H4 (cell line): Measurements from ENCODE around the gene C1QTNF12. TPM values are rescaled to one million over a fixed set of nuclear protein-coding genes. Genes with fewer than 3 reads are reported as not detected.

Experiments
- DNase-seq: peaks from one replicate; pipeline ENCODE4 v3.0.0-alpha.2; 2015; ENCODE audit warnings: low spot score
- total RNA-seq: library from RNA; depleted of rRNA; stranded (reverse); fragments of >200 nt; shearing (Covaris generic); gene quantifications from 2 replicates; pipeline ENCODE4 v1.2.3, GENCODE V29; 2014

C1QTNF12 gene
- total RNA-seq, 1 experiment from 2014 or later = not detected

DNA sequence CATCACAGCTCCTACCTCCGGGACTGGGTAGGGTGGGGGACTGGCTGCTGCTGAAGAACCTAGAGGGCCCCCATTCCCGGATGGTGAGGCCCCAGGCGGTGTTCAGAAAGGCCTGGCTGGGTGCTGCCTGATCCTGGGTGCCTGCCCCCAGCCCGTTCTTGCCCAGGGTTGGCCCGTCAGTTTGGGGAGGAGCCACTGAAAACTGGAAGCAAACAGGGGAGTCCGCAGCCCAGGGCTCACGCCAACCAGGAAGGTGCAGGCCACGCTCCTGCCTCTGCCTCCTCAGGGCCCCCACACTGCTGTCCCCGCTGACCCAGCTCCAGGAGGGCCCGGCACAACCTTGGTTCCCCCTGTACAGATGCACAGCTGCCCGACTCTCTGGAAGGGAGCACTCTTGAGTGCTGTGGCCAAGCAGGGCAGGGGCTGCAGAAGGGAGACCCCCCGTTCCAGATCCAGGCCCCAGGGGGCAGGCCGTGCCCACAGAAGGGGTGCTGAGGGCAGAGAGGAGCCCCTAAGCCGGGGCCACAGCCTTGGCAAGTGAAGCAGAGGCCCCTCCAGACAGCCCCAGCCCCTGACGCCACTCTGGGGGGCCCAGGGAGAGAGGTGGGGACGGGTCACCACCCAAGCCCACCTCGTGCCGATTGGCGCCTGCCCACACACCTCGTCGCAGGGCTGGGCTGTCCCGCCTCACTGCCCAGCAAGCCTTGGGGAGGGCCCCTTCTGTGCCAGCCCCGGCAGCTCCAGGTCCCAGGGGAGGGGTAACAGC, 5.5 kb downstream of the C1QTNF12 start:
- DNase-seq = no peak

- DNase-seq = no peak
Measured at GRCh38 chr1:1240348-1240732, 6.2 kb downstream of the C1QTNF12 start.

GRCh38 chr1:1239614-1240347, 6.7 kb downstream of the C1QTNF12 start:
- DNase-seq = no peak

GRCh38 chr1:1239227-1239613, 7.3 kb downstream of the C1QTNF12 start:
- DNase-seq = no peak

GRCh38 chr1:1238702-1239178, 7.8 kb downstream of the C1QTNF12 start:
- no peak for DNase-seq

- no peak for DNase-seq
Measured at GRCh38 chr1:1237874-1238701, 8.4 kb downstream of the C1QTNF12 start.

DNA sequence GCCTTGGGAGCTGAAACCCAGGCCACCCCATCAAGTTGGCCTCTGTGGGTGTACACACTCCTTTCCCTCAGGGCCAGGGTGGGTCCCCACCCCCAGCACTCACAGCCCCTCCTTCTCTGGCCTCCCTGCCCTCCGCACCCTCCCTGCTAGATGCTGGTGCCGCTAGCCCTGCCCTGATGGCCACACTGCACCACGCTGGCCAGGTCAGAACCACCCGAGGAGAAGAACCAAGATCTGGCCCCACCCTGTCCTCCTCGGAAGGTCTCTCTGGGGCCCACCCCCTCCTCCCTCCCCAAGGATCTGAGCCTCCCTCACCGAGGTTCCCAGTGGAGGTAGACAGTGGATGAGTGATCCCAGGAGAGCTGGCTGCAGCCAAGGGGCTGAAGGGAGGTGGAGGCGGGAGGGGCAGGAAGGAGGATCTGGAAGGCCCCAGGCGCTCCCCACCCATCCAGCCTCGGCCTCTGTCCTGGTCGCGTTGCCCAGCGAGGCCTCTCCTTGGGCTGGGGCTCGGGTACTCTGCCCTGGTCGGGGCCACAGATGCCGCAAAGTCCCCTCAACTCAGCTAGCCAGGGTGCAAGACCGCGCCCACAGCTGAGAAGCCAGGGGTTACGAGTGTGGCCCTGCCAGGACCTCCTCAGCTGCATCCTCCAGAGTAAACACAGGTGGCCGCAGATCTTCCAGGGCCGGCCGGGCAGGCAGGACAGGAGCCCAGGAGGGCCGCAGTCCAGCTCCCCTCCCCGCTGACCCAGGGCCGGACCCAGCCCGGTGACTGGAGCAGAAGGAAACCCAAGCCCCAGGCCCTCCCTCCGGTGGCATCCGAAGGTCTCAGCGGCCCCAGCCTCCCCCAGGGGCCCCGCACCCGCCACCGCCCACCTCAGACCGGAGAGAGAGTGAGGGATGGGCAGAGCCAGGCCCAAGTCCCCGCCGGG, 9.3 kb downstream of the C1QTNF12 start:
- no peak for DNase-seq

DNA sequence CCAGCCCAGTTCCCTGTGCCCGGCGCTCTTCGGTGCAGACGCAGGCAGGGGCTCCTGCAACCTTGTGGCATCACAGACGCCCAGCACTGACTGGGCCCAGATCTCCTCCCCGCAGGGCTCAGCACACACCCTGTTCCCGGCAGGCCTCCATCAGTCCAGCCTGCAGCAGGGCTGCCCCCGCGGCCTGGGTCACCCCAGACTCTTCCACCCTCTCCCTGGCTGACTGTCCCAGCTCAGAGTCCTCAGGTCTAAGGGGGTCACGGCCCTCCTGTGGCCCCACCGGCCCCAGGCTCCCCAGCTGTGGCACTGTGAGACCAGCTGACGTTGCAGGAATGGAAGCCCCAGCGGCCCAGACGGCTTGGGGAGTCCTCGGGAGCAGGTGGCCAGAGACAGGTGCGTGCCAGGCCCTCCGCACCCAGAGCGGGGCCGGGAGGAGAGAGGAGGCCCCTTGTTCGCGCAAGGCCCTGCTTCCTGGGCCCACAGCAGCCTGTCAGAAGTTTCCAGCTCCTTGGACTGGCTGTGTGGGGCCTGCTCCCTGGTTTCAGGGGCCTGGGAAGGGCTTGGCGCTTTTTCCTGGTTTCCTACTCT, 10.3 kb downstream of the C1QTNF12 start:
- DNase-seq = no peak

DNA sequence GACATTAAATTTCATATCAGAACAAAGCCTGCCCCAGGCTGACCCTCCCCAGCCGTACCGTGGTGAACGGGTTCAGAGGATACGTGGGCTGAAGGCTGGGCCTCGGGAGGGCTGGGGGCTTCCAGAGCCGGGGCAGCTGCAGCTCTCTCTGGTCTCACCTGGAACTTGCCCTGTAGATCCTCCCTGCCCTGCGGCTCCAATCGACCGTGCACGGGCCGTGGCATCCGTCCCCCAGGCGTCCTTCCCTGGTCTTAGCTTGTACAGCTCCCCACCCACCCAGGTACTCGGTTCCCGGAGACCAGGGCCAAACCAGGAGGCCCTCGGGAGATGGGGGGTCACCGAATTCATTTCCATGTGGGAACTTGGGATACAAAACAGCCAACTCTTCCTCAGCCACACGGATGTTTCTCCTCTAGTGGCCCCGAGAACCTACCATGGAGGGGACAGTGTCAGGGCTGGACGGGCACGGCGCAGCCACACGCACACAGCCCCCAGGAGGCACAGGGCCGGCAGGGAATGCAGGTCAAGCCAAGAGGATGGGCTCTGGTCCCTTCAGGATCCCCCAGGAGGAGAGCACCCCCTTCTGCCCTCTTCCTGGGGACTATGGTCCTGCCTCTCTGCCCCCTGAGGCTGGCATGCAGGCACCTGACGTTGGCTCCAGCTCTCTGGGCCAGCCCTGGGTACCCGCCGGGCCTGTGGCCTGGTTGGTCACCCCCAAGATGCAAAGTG, 11.3 kb downstream of the C1QTNF12 start:
- no peak for DNase-seq

DNA sequence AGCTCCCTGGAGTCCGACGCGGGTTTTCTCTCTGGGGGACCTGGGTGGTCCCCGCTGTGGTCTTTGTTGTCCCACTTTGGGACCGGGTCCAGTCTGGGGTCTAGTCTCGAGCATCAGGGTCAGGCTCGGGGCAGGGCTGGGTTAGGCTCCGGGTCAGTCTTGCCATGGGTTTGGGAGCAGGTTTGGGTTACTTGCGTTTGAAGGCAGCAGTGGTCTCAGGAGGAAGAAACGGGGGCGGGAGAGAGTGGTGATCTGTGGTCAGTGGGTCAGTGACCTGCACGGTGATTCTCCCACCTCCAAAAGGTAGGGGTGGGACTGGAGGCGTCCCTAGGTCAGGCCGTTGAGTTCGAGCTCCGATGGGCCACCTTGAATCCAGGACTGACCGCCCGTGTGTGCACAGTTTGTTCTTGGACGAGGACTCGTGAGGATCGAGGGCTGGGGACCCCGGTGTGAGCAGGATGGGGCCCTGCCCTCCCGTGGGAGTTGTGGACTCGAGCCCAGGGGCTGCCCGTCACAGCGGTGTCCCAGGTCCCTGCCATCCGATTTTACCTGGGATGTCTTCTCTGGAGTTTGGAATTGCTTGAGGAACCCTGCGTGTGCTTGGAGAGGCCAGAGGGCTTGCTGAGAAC, 12.2 kb downstream of the C1QTNF12 start:
- DNase-seq = no peak

GRCh38 chr1:1233567-1233892, 13.0 kb downstream of the C1QTNF12 start:
- no peak for DNase-seq

DNA sequence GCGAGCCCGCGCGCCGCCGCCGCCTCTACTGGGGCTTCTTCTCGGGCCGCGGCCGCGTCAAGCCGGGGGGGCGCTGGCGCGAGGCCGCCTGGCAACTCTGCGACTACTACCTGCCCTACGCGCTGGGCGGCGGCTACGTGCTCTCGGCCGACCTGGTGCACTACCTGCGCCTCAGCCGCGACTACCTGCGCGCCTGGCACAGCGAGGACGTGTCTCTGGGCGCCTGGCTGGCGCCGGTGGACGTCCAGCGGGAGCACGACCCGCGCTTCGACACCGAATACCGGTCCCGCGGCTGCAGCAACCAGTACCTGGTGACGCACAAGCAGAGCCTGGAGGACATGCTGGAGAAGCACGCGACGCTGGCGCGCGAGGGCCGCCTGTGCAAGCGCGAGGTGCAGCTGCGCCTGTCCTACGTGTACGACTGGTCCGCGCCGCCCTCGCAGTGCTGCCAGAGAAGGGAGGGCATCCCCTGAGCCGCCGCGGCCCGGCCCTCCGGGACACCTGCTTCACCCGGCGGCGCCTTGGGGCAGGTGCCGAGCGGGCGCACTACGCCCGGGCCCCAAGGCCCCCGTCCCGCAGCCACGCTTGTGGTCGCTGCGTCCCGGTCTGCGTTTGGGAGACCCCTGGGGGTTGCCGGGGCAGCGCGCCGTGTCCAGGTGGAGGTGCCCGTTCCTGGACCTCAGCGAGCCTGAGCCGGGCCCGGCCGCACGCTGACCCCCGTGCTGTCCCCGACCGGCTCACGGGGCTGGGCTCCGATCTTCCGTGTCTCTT, 13.5 kb downstream of the C1QTNF12 start:
- no peak for DNase-seq

- DNase-seq = no peak
Measured at GRCh38 chr1:1232208-1232795, 14.2 kb downstream of the C1QTNF12 start, which contains the start of gene B3GALT6. Gene B3GALT6 (plus strand): TSS chr1:1232237. CDS start chr1:1232279, 42 bp downstream.

- DNase-seq = peak; percentile 95
Measured at GRCh38 chr1:1231400-1232207, 14.9 kb downstream of the C1QTNF12 start, which contains the start of gene SDF4. Gene SDF4 (minus strand): TSS chr1:1232001. CDS start chr1:1228772, 3,229 bp downstream.

DNA sequence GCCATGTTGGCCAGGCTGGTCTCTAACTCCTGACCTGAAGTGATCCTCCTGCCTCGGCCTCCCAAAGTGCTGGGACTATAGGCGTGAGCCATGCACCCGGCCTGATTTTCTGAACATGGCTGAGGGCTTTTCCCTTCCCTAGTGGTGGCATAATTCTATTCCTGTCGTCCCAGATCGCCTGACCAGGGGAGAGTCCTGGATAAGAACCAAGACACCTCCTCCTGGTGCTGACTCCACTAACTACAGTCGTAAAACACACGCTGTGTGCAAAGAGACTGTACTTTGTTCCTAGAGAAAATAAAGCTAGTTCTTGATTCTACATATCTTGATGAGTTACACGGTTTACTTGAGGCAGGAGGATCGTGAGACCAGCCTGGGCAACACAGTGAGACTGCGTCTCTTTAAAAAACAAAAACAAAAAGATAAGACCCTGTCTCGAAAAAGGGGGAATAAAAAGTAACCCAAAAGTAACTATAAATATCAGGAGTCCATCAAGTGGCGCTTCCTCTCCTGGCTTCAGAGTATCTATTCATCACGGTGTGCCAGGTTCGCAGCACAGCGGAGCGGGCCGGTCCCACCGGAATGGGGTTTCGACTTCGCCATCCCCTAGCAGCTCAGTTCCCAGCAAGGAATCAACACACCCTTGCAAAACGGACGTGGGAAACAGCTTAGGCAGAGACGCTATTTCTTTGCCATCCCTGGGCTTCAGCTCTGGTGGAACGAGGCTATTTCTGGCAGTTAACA, 15.7 kb downstream of the C1QTNF12 start:
- peak; percentile 73 for DNase-seq

DNA sequence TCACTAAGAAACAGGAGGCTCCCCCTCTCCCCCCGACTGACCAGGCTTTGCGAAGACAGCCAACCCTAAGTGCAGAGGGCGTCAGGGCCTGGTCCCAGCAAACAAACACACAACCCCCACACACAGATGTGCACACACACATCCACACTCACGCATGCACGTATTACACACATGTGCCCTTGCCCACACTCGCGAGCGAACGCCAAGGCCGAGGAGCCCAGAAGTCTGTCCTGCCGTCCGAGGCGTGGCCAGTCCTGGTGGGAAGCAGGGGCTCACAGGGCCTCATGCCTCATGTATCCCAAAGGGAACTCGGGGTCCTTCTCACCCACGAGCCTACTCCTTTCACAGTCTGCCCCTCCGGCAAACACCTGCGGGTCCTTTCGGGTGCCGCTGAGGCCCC, 16.8 kb downstream of the C1QTNF12 start:
- no peak for DNase-seq
